ENCODE data around the gene ACTN4.

DNA sequence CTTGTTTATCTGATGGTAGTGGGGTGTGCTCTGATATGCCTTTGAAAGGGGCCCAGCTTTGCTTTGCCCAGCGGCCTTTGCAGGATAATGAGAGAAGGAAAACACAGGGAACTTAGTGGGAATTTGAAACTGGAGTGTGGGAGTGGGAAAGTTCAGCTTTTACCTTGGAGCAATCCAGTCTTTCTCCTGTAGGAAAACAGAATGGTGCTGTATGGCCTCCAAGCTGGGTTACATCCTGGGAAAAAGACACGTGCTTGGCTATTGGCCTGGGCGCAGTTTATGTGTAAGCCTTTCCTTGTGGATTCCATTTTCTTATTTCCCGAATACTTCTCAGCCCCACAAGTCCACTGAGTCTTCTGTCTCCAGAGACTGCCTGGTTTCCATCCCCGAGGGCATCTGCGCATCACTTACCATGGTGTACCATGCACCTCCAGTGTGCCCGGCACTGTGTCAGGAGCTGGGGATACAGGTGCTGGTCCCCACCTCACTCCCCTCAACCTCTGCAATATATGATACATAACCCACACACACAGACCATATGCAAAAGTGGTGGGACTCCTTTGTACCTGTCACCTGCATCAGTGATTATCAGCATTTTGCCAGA, 31.5 kb downstream of the ACTN4 start:
- TF ChIP-seq, protein P1, sequence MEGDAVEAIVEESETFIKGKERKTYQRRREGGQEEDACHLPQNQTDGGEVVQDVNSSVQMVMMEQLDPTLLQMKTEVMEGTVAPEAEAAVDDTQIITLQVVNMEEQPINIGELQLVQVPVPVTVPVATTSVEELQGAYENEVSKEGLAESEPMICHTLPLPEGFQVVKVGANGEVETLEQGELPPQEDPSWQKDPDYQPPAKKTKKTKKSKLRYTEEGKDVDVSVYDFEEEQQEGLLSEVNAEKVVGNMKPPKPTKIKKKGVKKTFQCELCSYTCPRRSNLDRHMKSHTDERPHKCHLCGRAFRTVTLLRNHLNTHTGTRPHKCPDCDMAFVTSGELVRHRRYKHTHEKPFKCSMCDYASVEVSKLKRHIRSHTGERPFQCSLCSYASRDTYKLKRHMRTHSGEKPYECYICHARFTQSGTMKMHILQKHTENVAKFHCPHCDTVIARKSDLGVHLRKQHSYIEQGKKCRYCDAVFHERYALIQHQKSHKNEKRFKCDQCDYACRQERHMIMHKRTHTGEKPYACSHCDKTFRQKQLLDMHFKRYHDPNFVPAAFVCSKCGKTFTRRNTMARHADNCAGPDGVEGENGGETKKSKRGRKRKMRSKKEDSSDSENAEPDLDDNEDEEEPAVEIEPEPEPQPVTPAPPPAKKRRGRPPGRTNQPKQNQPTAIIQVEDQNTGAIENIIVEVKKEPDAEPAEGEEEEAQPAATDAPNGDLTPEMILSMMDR (IDR thresholded peaks at IDR 0.05): no peak
- no peak for TF ChIP-seq POLR2A (IDR thresholded peaks at IDR 0.05)

Measured in heart left ventricle (tissue), 13 donors.